Pancreas (tissue), 10 donors: ENCODE results near the gene ZBTB20. TPM values are rescaled to one million over a fixed set of nuclear protein-coding genes. Genes with fewer than 3 reads are reported as not detected.
"Not testable (repeated sequence)": the region's sequence is repeated elsewhere in the genome, so short reads cannot be mapped to it uniquely, and the experiment has no call there.

ENCODE experiments used
- ATAC-seq, 4 donors: fragments of 200-7000 bp; cut with Tn5 transposase; one replicate each; pipeline versions ENCODE4 v1.8.0 to v1.9.1; 2020; ENCODE audit warnings: mild to moderate bottlenecking in 4 of 4, moderate library complexity in 4 of 4
- DNase-seq, 6 donors: peaks; one replicate each; pipeline ENCODE4 v3.0.0-alpha.2; 2020
- FAIRE-seq: peaks from 2 replicates; lab custom pipeline; 2012; peaks lifted over from hg19 to GRCh38; lab: Jason Lieb, UNC
- H3K27ac ChIP-seq, 4 donors: fragments of 200-600 bp; sonication (generic); 1 replicate in 3 of 4; 2 replicates in 1 of 4; pipeline versions ENCODE4 v1.5.0 to v1.8.0; 2020
- H3K27me3 ChIP-seq, 4 donors: fragments of 200-600 bp; one replicate each; pipeline ENCODE4 v1.8.0; 2021
- H3K36me3 ChIP-seq, 3 donors: fragments of 200-600 bp; sonication (generic) in 1 of 3; one replicate each; pipeline versions ENCODE4 v1.5.0 to v1.8.0; 2020 to 2021
- H3K4me1 ChIP-seq, 3 donors: fragments of 200-600 bp; one replicate each; pipeline ENCODE4 v1.8.0; 2021
- H3K4me3 ChIP-seq, 4 donors: fragments of 200-600 bp; sonication (generic) in 2 of 4; one replicate each; pipeline versions ENCODE4 v1.5.0 to v1.8.0; 2020 to 2021
- H3K9me3 ChIP-seq, 4 donors: fragments of 200-600 bp; one replicate each; pipeline ENCODE4 v1.8.0; 2021
- WGBS, 2 donors: extraction: QIAGEN DNeasy Blood & Tissue Kit; methylation state at CpG; one replicate each; pipeline ENCODE4 v1.1.7; 2013; 5-methylcytosine and 5-hydroxymethylcytosine counted together
- intact Hi-C, 3 donors: fragments of 100-400 bp; cut with DNase I; formaldehyde crosslinking; loops; one replicate each; pipeline versions ENCODE4 v1.11.1 to v1.14.2; 2022
- polyA plus RNA-seq, 2 donors: library from polyadenylated mRNA; stranded (reverse); fragments of 200-250 nt; gene quantifications; one replicate each; pipeline ENCODE4 v1.2.3, GENCODE V29; 2013
- total RNA-seq, 6 donors: library from RNA; stranded (reverse); fragmentation: NEBNext Ultra II Directional in 4 of 6; extraction: Animal tissue kit (Norgen Biotek cat#: 25700) in 4 of 6; gene quantifications; one replicate each; pipeline versions ENCODE4 v1.2.1 to v1.2.4, GENCODE V29; 2021 to 2023
- TF ChIP-seq, protein P1 (sequence below), 4 donors: fragments of 200-600 bp; sonication (generic) in 3 of 4; IDR thresholded peaks; one replicate each; pipeline versions ENCODE4 v1.5.0 to v1.8.0; 2021; ENCODE audit warnings: antibody characterized with exemption in 4 of 4
- donor health status: healthy with polysubstance abuse.
- donor health status: DM: no; HTN: no; CAD: no; lungs with moderate emphysema.
- donor health status: DM: no; HTN: no; CAD: no.
- donor health status: control.
- donor health status: control.
- donor health status: Bipolar disorder and iron deficiency.
- donor health status: DM: yes; HTN: yes; CAD: no.
- donor health status: DM: no; HTN: no; CAD: no.
- donor health status: DM: no; HTN: no; CAD: no.
- donor health status: DM: yes; HTN: yes; CAD: no.

The ZBTB20 gene
- total and polyA plus RNA-seq, 8 donors = 1.3 to 81.5 (median 43.7) TPM

GRCh38 chr3:114690911-114691310, 456.2 kb downstream of the ZBTB20 start:
- WGBS, 2 donors = 91 to 98% methylated on average over 1 of the region's 1 CpG
- TF ChIP-seq, protein P1, sequence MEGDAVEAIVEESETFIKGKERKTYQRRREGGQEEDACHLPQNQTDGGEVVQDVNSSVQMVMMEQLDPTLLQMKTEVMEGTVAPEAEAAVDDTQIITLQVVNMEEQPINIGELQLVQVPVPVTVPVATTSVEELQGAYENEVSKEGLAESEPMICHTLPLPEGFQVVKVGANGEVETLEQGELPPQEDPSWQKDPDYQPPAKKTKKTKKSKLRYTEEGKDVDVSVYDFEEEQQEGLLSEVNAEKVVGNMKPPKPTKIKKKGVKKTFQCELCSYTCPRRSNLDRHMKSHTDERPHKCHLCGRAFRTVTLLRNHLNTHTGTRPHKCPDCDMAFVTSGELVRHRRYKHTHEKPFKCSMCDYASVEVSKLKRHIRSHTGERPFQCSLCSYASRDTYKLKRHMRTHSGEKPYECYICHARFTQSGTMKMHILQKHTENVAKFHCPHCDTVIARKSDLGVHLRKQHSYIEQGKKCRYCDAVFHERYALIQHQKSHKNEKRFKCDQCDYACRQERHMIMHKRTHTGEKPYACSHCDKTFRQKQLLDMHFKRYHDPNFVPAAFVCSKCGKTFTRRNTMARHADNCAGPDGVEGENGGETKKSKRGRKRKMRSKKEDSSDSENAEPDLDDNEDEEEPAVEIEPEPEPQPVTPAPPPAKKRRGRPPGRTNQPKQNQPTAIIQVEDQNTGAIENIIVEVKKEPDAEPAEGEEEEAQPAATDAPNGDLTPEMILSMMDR (IDR thresholded peaks at IDR 0.05) = no peak
- Histone ChIP-seq H3K9me3 (no peaks in the 10 kb centered on the region), H3K27me3 (no peaks in the 10 kb centered on the region), H3K36me3 (no peaks in the 10 kb centered on the region), H3K27ac (no peak overlapping the region), H3K4me1 (peaks cover 0 to 4% (median 0%) of the 10 kb centered on the region in 3 donors), H3K4me3 (no peak overlapping the region)
- no peak for DNase-seq
- no peak for FAIRE-seq
- intact Hi-C loops = no loop called here
- ATAC-seq = no peak

DNA sequence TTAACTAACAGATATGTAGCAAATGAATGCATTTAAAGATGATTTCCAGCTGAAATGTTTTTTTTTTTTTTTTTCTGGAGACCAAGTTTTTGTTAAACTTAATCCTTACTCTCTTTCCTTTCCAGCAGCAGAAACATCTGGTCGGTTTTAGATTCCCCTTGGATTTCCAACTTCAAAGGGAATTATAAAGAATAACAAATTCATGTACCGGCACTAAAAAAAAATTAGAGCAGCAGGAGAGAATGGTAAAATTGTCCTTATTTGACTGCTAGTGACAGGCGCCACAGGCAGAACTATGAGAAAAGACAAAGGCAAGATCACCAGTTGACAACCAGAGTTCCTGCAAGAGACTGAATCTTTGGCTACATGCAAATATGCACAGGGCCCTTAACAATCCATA, 459.9 kb downstream of the ZBTB20 start:
- ATAC-seq = no peak
- Histone ChIP-seq H3K4me3 (no peak overlapping the region), H3K27me3 (no peaks in the 10 kb centered on the region), H3K36me3 (no peaks in the 10 kb centered on the region), H3K9me3 (no peaks in the 10 kb centered on the region), H3K4me1 (peaks cover 0 to 5% (median 0%) of the 10 kb centered on the region in 3 donors), H3K27ac (no peak overlapping the region)
- TF ChIP-seq, protein P1 (IDR thresholded peaks at IDR 0.05) = no peak
- no peak for FAIRE-seq
- DNase-seq = no peak
- 87% methylated on average over 3 of the region's 3 CpGs for WGBS, 2 donors
- intact Hi-C loops = no loop called here

GRCh38 chr3:114686621-114687020, 460.5 kb downstream of the ZBTB20 start:
- Histone ChIP-seq H3K4me1 (peaks cover 0 to 5% (median 0%) of the 10 kb centered on the region in 3 donors), H3K36me3 (no peaks in the 10 kb centered on the region), H3K9me3 (no peaks in the 10 kb centered on the region), H3K4me3 (no peak overlapping the region), H3K27me3 (no peaks in the 10 kb centered on the region), H3K27ac (peak overlapping the region in 1 of 4 donors; percentile 7)
- DNase-seq (no peak), ATAC-seq (no peak), FAIRE-seq (no peak)
- whole genome bisulfite sequencing, 2 donors = 72 to 81% methylated on average over 4 of the region's 4 CpGs
- TF ChIP-seq, protein P1 (IDR thresholded peaks at IDR 0.05) = no peak
- intact Hi-C loops = no loop called here

- Histone ChIP-seq H3K4me1 (peaks cover 0 to 5% (median 0%) of the 10 kb centered on the region in 3 donors), H3K27ac (no peak overlapping the region), H3K36me3 (no peaks in the 10 kb centered on the region), H3K4me3 (no peak overlapping the region), H3K9me3 (no peaks in the 10 kb centered on the region), H3K27me3 (no peaks in the 10 kb centered on the region)
- FAIRE-seq = no peak
- intact Hi-C loops = no loop called here
- TF ChIP-seq, protein P1 (IDR thresholded peaks at IDR 0.05) = no peak
- peak in 1 of 4 donors; percentile 32 for ATAC-seq
- DNase-seq = no peak
- 87 to 92% methylated on average over 4 of the region's 4 CpGs for WGBS, 2 donors
These were observed 461.9 kb downstream of the ZBTB20 start for GRCh38 chr3:114685161-114685560.

DNA sequence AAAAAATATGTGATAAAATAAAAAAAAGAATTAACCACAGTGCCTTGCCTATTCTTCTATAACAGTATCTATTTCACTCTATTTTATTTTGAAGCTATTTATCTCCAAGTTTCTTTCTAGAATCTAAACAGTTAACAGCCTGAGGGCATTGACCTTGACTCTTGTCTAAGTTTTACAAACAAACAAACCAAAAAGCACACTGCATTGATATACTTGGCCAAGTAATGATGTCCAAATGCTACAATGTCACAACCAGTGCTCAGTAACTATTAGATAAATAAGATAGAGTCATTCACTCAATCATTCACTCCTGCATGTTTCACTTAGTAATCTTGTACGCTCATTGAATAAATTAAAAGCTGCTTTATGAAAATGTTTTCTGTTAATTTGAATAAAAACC, 466.8 kb downstream of the ZBTB20 start:
- H3K9me3 ChIP-seq = no peaks in the 10 kb centered on the region
- DNase-seq (no peak), ATAC-seq (peak in 1 of 4 donors; percentile 15), FAIRE-seq (no peak)
- TF ChIP-seq, protein P1 (IDR thresholded peaks at IDR 0.05) = no peak
- no peak overlapping the region for H3K27ac ChIP-seq
- H3K4me1 ChIP-seq = no peaks in the 10 kb centered on the region
- 89 to 91% methylated on average over 1 of the region's 1 CpG for WGBS, 2 donors
- H3K27me3 ChIP-seq = no peaks in the 10 kb centered on the region
- no peak overlapping the region for H3K4me3 ChIP-seq
- intact Hi-C loops = no loop called here
- no peaks in the 10 kb centered on the region for H3K36me3 ChIP-seq

GRCh38 chr3:114679773-114680172, 467.3 kb downstream of the ZBTB20 start:
- ATAC-seq, FAIRE-seq, H3K27me3 ChIP-seq, H3K9me3 ChIP-seq, DNase-seq, H3K36me3 ChIP-seq, H3K4me3 ChIP-seq, H3K4me1 ChIP-seq, H3K27ac ChIP-seq, intact Hi-C loops: not testable (repeated sequence)
- 91 to 95% methylated on average over 3 of the region's 3 CpGs for WGBS, 2 donors
